NOMO-1 (cell line): Measurements from ENCODE around the gene C2orf68.
"Not testable (repeated sequence)": the region's sequence is repeated elsewhere in the genome, so short reads cannot be mapped to it uniquely, and the experiment has no call there.

ENCODE experiments used
- DNase-seq, 2 experiments: peaks; one replicate each; lab custom pipeline; 2025; ENCODE audit not compliant: unreplicated experiment in 2 of 2; lab: John Stamatoyannopoulos, UW

The C2orf68 gene

DNA sequence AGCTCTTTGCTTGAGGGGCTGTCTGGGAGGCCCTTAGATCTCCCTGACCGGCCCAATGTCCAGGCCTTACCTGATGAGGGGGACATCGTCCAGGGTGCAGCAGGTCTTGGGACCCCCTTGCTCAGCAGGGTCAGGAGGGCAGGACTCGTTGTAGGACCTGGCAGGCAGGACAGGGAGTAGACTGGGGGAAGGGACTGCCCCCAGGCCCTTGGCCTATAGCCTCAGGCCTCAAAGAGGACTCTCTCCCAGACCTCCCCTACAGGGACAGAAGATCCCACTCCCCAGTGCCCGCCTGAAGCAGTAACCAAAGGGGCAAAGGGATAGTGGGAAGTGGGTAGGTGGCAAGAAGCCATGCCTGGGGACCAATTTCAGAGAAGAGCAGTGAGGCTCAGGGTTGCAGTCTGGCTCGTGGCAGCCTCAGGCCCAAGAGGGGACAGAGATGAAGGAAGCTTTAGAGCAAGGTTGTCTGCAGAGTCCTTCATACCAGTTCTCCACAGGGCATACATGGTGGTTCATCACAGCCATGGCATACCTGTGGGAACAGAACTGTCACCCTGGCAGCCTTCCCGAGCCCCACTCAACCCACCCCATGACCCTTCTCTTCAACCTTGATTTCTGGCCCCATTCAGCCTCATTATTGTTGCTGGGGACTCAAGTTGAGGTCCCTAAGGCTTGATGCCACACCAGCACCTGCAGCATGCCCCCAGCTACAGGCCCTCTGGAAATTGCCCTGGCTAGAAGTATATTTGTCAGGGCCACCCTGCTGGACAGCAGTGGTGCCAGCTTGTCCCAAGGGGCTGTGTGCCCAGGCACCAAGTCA lies 10.7 kb downstream of the C2orf68 start:
- DNase-seq = no peak

DNA sequence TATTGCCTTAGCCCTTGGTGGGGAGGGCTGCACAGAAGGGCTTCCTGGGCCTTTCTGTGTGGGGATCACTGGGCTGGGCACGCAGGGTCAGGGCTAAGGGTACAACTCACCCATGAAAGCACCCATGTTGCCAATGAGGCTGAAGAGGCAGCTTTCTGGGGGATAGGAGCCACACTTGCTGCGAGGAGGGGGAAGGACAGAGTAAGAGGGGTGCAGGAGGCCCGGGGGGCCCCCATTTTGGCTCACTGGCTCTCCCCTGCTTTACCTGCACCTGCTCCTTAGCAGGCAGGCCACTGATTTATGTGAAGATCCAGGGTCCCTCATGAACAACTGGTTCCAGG lies 11.7 kb downstream of the C2orf68 start:
- no peak for DNase-seq

DNA sequence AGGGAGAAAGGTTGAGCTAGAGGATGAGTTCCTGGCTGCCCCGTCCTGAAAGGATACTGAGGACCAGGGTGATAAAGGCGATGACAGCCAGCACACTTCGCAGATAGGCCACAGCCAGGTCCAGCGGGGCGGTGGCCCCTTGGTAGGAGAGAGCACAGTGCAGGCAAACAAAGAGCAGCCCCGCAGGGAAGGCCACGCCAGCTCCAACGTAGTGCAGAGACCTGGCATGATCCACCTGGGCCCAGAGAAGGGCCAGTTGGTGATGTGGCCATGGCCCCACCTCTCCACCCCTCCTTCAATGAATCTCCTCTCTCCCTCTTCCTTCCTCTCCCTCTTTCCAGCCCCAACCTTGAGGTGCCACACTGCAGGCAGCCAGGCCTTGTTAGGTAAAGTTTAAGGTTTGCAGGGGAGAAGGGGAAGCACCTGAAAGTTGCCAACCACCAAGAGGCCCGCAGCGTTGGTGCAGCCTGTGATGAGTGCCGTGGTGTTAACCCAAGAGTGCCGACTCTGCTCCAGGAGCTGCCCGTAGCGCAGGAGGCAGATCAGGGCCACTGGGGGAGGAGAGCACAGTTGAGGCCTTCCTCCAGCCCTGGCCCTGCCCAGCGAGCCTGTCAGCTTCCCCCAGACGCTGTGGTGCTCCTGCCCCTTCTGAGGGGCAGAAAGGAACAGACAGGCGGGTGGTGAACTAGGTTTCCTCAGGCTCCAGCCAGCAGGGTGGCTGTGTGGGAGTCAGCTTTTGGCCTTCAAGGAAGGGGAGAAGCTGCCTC lies 12.2 kb downstream of the C2orf68 start:
- DNase-seq = no peak

DNA sequence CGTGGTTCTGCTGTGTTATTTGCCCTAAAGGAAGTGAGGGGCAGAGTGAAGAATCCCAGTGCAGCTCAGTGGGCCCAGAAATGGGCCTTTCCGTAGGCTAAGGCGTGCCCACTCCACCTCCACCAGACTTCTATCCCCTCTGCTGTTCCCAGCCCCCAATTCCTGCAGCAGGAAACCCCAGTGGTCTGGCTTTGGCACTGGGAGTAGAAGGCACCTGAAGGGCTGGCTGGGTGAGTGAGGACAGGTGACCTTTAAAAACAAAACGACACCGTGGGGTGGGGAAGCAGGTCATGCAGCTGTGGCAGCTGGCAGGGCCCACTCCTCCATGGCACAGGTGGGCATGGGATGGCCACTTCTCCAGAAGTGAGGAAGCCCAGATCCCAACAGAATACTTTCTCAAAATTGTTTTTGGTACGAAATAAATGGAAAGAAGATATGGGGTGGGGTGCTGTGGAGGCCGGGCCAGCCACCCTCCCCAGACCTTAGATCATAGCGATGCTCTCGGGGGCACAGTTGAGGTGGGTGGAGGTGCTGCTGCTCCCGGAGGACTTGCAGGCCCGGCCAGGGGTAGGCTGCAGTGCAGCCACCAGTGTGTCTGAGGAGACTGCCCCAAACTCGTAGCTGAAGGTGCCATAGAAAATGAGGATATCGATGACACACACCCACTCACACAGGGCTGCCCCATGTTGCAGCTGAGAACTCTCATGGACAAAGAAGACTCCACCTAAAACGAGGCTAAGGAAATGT lies 13.1 kb downstream of the C2orf68 start:
- DNase-seq = no peak

DNA sequence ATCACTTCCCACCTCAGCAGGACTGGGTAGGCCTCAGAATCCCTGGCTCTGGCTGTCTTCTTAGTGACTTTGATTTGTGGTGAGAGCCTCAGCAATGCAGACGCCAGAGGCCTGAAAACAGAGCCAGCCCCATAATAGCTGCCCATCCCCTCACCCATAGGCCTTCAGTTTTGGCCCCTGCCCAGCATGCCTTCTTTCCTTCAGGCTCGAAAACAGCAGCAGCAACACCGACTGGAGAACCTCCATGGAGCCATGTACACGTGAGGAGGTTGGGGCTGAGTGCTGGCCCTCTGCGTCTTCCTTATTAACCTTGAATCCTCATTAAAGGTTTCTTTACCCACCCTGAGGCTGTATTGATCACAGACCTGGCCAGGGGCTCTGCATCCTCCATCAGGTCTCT lies 14.6 kb downstream of the C2orf68 start:
- DNase-seq = no peak

DNA sequence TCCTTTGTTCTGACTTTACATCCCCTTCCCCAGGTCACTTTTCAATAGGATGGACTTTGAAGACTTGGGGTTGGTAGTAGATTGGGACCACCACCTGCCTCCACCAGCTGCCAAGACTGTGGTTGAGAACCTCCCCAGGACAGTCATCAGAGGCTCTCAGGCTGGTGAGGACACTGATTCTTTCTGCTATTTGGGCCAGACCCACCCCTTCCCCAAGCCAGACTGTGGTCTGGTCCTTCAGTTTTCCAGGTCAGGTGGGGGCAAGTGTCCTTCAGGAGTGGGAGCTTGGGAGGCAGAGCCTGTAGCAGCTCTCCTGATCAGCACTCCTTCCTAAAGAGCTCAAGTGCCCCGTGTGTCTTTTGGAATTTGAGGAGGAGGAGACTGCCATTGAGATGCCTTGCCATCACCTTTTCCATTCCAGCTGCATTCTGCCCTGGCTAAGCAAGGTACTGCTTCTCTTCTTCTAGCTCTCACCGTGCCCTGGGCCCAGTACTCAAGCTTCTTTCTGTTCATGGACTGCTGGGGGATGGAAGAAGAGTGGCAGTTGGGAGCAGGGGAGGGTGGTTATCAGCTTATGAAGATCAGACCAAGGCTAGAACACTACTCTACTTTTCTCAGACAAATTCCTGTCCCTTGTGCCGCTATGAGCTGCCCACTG lies 15.3 kb downstream of the C2orf68 start:
- DNase-seq = no peak

DNA sequence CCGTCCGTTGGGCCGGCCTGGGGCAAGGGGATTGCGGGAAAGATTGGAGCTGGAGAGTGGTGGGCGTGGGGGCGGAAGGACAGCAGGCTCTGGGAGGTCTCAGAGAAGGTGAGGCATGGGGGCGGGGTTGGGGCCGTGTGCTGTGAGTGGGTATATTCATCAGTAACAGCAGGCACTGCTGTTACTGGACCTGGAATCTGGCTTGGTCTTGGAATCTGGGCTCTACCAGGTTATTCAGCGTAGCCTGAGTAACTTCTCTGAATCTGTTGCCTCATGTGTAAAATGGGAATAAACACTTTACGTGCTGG lies 15.9 kb downstream of the C2orf68 start:
- no peak for DNase-seq

DNA sequence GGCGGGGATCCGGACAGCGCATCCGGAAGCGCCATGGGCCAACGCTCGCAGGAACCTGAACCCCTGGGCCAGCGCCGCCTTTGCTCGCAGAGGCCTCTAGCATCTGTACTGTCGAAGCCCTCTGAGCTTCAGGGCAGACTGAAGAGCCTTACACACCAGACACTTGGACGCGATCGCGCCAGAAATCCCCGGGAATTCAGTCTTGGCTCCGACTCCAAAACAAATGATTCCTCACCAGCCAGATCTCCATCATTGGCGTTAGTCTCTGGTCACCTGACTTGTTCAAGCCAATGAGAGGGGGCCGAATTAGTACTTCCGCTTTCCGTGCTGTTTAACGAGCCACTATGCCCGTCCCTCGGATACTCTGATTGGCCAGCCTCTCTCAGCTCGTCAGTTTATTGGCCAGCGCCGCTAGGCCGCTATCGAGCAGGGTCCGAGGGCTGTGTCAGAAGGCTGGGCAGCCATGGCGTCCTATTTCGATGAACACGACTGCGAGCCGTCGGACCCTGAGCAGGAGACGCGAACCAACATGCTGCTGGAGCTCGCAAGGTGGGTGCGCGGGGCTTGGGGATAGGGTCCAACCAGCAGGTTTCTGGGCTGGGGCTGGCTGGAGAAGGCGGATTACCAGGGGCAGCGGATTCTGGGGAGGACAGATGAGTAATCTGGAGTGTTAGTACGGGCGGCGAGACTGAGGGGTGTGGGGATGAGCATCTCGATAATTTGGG lies 16.4 kb downstream of the C2orf68 start, which contains the start of gene RNF181:
Gene RNF181 (plus strand): TSS at position 445 of the 725 bp plus-strand sequence. CDS start 19 bp downstream, at position 464.
- peak; percentile 97 to 99 for DNase-seq

DNA sequence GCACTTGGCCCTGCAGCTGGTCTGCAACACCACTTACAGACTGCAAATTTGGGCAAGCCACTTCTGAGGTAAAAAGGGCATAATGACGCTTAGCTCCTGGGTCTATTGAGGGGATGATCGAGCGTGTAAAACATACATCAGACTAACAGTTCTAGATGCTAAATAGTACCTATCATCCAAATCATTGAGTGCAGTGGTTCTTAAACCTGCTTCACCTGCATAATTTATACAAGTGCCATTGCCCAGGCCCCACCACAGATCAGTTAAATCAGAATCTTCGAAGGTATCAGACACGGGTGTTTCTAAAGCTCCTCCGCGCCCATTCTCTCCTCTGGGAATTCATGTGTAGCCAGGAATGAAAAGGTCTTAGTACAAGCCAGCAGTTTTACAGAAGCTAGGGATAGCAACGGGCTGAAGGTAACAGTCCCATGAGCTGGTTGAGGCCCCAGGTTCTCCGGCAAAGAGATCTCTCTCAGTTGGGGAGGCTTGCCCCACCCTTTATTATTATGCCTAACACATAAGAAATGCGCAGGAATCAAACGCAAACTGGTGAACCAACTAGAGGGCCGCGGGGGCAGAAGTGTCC lies 17.1 kb downstream of the C2orf68 start:
- no peak for DNase-seq

DNA sequence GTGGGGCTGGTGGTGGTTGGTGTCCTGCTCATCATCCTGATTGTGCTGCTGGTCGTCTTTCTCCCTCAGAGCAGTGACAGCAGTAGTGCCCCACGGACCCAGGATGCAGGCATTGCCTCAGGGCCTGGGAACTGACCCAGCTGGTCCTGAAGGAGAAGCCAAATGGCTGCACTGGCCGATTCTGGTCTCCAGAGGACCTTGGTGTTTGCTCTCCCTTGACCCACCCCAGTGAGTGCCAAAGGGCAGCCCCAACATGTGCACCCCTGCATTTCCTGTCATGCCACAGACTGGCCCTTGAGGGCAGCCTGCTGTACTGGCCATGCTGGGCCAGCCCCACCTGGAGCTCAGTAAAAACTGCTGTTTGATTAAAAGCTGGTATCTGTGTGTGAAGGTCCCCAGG lies 18.8 kb downstream of the C2orf68 start:
- no peak for DNase-seq

DNA sequence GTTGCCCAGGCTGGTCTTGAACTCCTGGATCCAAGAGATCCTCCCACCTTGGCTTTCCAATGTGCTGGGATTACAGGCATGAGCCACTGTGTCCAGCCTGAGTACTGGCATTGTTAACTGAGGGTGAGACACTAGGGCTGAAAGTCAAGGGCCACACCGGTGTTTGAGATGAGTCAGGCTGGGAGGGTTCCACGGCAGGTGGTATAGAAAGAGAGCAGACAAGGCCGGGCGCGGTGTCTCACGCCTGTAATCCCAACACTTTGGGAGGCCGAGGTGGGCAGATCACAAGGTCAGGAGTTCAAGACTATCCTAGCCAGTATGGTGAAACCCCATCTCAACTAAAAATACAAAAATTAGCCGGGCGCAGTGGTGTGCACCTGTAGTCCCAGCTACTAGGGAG lies 19.6 kb downstream of the C2orf68 start:
- DNase-seq = not testable (repeated sequence)

DNA sequence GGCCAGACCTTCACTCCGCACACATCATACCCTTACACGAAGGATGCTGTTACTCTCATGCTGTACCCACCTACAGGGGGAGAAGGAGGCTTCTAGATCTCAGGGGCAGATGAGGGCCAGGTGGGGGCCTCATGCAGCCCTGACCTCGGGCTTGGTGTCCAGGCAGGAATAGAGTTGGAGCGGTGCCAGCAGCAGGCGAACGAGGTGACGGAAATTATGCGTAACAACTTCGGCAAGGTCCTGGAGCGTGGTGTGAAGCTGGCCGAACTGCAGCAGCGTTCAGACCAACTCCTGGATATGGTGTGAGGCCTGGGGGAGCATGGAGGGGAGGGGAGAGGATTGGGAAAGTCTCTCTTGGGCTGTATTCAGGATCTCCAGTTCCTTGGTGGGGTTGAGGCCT lies 20.3 kb downstream of the C2orf68 start:
- no peak for DNase-seq

DNA sequence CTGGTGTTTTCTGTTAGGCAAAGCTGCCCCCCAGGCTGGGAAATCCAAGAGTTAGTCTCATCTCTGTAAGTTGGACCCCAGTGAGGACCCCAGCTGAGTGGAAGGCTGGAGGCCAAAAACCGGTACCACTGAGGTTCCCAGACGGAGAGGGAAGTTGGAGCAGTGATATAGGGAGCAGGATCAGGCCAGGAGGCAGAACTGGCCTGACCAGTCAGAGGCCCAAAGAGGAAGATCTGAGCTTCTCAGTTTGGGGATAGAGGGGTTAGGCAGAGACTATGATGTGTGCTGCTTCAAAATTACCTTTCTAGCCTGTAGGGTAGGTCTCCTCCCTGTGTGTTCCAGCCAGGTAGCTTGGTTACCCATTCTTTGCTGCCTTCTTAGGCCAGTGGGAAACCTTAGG lies 20.9 kb downstream of the C2orf68 start:
- DNase-seq = no peak

DNA sequence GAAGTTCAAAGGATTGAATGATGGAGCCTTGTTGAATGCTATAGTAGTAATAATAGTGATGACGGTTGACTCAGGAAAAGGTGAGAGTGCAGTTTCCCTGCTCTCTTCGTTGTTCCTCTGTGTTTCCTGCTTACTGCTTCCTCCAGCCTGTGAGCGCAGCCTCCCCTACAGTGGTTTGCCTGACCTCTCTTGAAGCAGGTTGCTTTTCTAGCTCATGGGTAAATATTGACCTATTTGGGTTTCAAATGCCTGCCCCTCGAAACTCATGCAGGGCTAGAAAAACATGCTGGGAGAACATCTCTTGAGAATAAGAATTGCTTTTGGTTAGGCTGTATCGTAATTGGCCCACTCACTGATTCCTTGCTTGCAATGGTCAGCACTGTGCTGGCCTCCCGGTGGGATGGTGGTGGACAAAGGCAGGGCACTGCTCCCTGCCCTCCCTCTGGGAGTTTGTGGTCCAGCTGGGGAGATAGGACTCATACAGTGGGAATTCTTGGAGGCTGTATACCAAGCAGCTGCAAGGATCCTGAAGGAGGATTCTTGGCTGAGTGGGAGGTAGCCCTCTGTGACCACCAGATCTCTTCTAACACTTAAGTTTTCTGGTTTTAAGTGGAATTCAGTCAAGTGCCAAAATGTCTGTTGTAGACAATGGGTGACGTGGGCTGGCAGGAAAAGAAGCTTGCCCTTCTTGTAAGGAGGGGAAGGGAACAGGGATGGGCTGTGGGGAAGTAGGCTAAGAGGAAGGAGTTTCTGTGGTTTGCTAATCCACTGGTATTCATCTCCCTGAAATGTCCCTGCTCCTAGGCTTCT lies 21.7 kb downstream of the C2orf68 start:
- no peak for DNase-seq

DNA sequence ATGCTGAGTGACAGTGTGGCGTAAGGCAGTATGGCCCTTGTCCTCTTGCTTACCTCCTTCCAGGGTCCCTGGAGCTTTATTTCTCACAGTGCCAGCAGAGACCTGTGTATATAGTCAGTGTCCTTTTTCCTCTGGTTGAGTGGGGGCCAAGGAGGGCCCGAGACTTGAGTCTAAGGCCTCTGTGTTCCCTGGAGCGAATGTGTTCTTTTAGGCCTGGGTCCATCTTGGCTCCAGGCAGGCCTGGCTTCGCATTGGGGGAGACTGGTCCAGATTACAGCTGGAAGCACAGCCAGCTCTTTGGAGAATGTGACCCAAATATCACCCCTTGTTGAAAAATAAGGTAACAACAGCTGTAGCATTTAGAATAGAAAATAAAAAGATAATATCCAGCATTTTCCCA lies 22.7 kb downstream of the C2orf68 start:
- DNase-seq = no peak

DNA sequence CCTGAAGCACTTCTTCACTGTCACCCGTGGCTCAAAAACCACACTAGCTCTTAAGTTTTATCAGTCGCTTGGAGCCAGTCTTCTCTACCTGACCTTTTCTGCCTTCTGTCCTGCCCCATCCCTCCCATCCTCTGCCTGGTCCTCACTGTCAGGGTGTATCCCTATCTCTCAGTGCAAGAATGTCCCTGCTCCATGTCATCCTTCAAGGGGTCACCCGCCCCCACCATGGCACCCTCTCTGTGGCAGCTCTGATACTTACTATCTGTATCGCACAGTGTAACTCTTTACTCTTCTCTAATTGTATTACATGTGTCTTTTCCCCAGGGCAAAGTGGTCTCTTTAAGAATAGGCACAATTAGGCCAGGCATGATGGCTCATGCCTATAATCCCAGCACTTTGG lies 23.2 kb downstream of the C2orf68 start:
- DNase-seq = no peak

DNA sequence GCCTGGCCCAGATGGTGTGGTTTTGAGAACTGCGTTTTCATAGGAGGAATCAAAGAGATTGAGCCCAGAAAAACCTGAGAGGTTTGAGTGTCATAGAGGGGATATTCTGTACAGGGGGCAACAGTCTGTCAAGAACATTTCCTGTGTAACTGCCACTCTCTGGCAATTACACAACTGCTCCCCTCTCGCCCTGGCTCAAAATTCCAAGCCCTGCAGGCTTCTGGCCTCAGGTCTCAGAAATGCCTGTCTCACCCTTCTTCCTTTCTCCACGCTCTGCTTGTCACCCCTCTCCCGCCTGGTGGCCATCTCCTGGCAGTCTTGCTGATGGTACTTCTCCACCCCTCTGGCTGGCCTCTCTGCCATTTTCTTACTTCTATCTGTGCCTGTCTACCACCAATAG lies 23.6 kb downstream of the C2orf68 start:
- DNase-seq = peak in 1 of 2 experiments; percentile 12

DNA sequence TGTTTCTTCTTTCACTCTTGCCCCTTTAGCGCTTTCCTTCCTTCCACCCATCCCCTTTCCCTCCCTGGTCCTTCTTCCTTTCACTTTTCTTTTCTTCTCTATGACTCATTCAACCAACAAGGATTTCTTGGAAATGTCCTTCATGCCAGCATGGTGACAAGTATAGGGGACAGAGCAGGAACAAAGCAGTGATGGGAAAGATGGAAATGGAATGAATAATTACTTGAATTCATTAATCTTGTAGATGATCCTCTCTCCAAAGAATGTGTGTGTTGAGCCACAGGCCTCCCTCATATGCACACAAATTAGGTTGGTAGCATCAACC lies 26.1 kb downstream of the C2orf68 start:
- peak in 1 of 2 experiments; percentile 12 for DNase-seq
